Measurements from ENCODE around the gene TRPM2. TPM values are rescaled to one million over a fixed set of nuclear protein-coding genes. Genes with fewer than 3 reads are reported as not detected.

The TRPM2 gene
- total and polyA plus RNA-seq, 2 of the 8 experiments (the other 6 are each of a cell fraction or from before 2014, with no cell fraction given): 0.27 to 0.28 TPM

DNA sequence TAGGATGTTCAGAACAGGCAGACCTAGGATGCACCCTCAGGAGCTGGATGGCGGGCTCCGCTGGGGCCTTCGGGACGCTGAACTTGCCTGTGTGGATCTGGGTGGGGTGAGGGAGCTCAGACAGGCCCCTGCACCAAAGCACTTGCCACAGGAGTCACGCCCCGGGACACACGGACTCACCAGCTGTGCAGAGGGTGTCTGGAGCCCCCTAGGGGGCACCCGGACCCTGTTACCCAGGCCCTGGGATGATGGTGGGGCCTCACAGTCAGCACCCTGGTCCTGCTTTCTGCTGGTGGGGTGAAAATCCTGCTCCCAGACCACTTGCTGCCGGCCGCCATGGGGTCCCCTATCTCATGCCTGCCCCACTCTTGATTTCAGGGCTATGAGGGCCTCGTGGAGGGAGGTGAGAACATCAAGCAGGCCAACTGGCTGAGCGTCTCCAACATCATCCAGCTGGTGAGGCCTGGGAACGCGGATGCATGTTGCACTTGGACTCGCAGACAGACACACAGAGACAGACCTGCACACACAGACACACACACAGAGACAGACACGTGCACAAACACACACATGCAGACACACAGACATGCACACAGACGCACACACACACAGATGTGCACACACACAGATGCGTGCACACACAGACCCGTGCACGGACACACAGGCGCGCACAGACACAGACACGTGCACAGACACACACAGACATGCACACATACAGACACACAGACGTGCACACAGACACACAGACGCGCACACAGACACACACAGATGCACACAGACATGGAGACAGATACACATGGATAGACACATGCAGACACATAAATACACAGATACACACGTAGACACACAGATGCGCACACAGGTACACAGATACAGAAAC is 42.6 kb upstream of the TRPM2 start:
- CTCF ChIA-PET (ENCODE audit: partially characterized antibody): interaction anchor here (0.6 to 1.6 kb wide), 3 partner anchors 20 to 1200 kb away, joined by 3 to 4 read pairs (median 3); no protein-coding TSS in a partner anchor
- no peak for DNase-seq (ENCODE audit: low read depth in 1 of 2, low spot score in 2 of 2)
- Histone ChIP-seq H4K8ac (ENCODE audit: extremely low read depth, insufficient read depth, low read length) (no peak overlapping the region), H2AK5ac (ENCODE audit: low read depth, low read length) (no peak overlapping the region; the same call in 1 of the 2 replicates), H3K9ac (replicated peaks in 1 of 4; ENCODE audit: extremely low read depth in 1 of 4, low read depth in 3 of 4, low read length in 3 of 4) (no peak overlapping the region), H2BK12ac (ENCODE audit: low read depth, low read length) (no peak overlapping the region), H3K9me3 (ENCODE audit: insufficient read depth in 2 of 2, low read depth in 1 of 2, low read length in 1 of 2) (no peaks in the 10 kb centered on the region), H4K20me1 (replicated peaks in 1 of 2; ENCODE audit: control insufficient read depth in 1 of 2, insufficient read depth in 2 of 2, low read length in 2 of 2) (peaks cover 0 to 5% of the 10 kb centered on the region in 2 experiments), H3K27me3 (replicated peaks in 1 of 4; ENCODE audit: control insufficient read depth in 3 of 4, extremely low read depth in 1 of 4, insufficient read depth in 3 of 4, low read length in 3 of 4) (no peaks in the 10 kb centered on the region), H3K23ac (ENCODE audit: insufficient read length) (no peak overlapping the region), H3K4me1 (replicated peaks in 1 of 4; ENCODE audit: control insufficient read depth in 3 of 4, insufficient read depth in 4 of 4, low read length in 3 of 4) (no peaks in the 10 kb centered on the region), H3K79me1 (ENCODE audit: low read depth, low read length) (no peaks in the 10 kb centered on the region; the same call in 1 of the 2 replicates), H3K18ac (ENCODE audit: extremely low read depth, low read length) (no peak overlapping the region), H3K23me2 (ENCODE audit: low read depth, low read length) (no peaks in the 10 kb centered on the region), H3K79me2 (ENCODE audit: control insufficient read depth in 1 of 2, insufficient read depth in 2 of 2, low read length in 2 of 2) (no peaks in the 10 kb centered on the region), H4K5ac (ENCODE audit: insufficient read length, low read depth, low read length) (no peak overlapping the region), H3K36me3 (ENCODE audit: control insufficient read depth in 2 of 4, insufficient read depth in 4 of 4, low read length in 3 of 4) (peaks cover 0 to 19% (median 11%) of the 10 kb centered on the region in 4 experiments; a peak in 4 of 8 replicates), H3K14ac (ENCODE audit: insufficient read length) (no peak overlapping the region), H3K4ac (replicated peaks; ENCODE audit: insufficient read length, low read depth, low read length) (no peak overlapping the region), H2BK20ac (ENCODE audit: low read length) (no peak overlapping the region), H3K27ac (ENCODE audit: low read depth, low read length) (no peak overlapping the region), H3K4me2 (ENCODE audit: insufficient read depth in 1 of 2, low read depth in 2 of 2, low read length in 2 of 2) (no peak overlapping the region), H2BK15ac (ENCODE audit: low read length) (no peak overlapping the region), H4K91ac (replicated peaks; ENCODE audit: insufficient read length, low read length) (no peak overlapping the region), H3K4me3 (ENCODE audit: extremely low read depth in 1 of 4, insufficient read depth in 2 of 4, low read depth in 3 of 4, low read length in 4 of 4) (no peak overlapping the region), H3K56ac (replicated peaks; ENCODE audit: insufficient read length, low read depth, low read length) (no peak overlapping the region), H2AFZ (ENCODE audit: low read length) (no peak overlapping the region), H2BK5ac (ENCODE audit: low read depth, low read length) (no peak overlapping the region), H2BK120ac (replicated peaks; ENCODE audit: low read depth, low read length) (no peak overlapping the region)
- POLR2A ChIA-PET (ENCODE audit: partially characterized antibody): interaction anchor here (0.9 kb wide), 1 partner anchor 8 kb away, joined by 3 read pairs; no protein-coding TSS in a partner anchor
- 0 out of 4 replicates have a peak, but pooled peaks of 1 of the 2 experiments have one; percentile 2 for TF ChIP-seq RAD21 (IDR thresholded peaks at IDR 0.05 in 1 of 2, conservative IDR thresholded peaks at IDR 0.05 in 1 of 2; ENCODE audit: low read depth in 2 of 2, low read length in 2 of 2)
- no peak for TF ChIP-seq NANOG (IDR thresholded peaks at IDR 0.05; ENCODE audit: insufficient read depth, low read depth, low read length, poor library complexity, severe bottlenecking)
- FAIRE-seq: no peak
- WGBS, 2 experiments (ENCODE audit: extremely low coverage in 1 of 2, insufficient coverage in 1 of 2, insufficient read length in 1 of 2, insufficient replicate concordance in 2 of 2, low coverage in 1 of 2, low lambda C conversion rate in 2 of 2, missing lambda C conversion rate in 1 of 2): 91% methylated on average over 28 of the region's 28 CpGs; no CpG with 5 or more reads in 1 of the 2 experiments

Data from H1 (cell line).